Skeletal muscle tissue (tissue), 4 donors: ENCODE measurements around the gene CNTLN. TPM values are rescaled to one million over a fixed set of nuclear protein-coding genes. Genes with fewer than 3 reads are reported as not detected.
"Not testable (repeated sequence)": the region's sequence is repeated elsewhere in the genome, so short reads cannot be mapped to it uniquely, and the experiment has no call there.

Experiments used
- H3K27ac ChIP-seq: one replicate; pipeline ENCODE4 v1.7.0; 2013; ENCODE audit warnings: mild to moderate bottlenecking, low read depth, low read length, inconsistent platforms
- H3K27me3 ChIP-seq, 3 donors: one replicate each; pipeline ENCODE4 v1.7.0; 2013; ENCODE audit warnings: low read length in 3 of 3; ENCODE audit not compliant: control insufficient read depth in 3 of 3, insufficient read depth in 3 of 3
- H3K36me3 ChIP-seq, 3 donors: one replicate each; pipeline ENCODE4 v1.7.0; 2013; ENCODE audit warnings: low read length in 3 of 3; ENCODE audit not compliant: control insufficient read depth in 3 of 3, insufficient read depth in 3 of 3
- H3K4me1 ChIP-seq, 3 donors: one replicate each; pipeline ENCODE4 v1.7.0; 2013; ENCODE audit warnings: low read length in 3 of 3, mild to moderate bottlenecking in 3 of 3; ENCODE audit not compliant: control insufficient read depth in 3 of 3, insufficient read depth in 3 of 3
- H3K4me3 ChIP-seq, 3 donors: one replicate each; pipeline ENCODE4 v1.7.0; 2013; ENCODE audit warnings: low read length in 3 of 3
- H3K9ac ChIP-seq, 3 donors: one replicate each; pipeline ENCODE4 v1.7.0; 2013; ENCODE audit warnings: low read length in 3 of 3, mild to moderate bottlenecking in 3 of 3, moderate library complexity in 2 of 3, low read depth in 1 of 3
- H3K9me3 ChIP-seq, 3 donors: one replicate each; pipeline ENCODE4 v1.7.0; 2013; ENCODE audit warnings: low read length in 3 of 3; ENCODE audit not compliant: control insufficient read depth in 3 of 3
- total RNA-seq: library from RNA; depleted of rRNA; stranded (reverse); fragments of >200 nt; gene quantifications from one replicate; pipeline ENCODE4 v1.2.3, GENCODE V29; 2014
- donor health status: Osteomylitis.

CNTLN gene
- total RNA-seq, 1 donor from 2014 or later, result 9.4 TPM

- H3K9ac ChIP-seq, result no peak overlapping the region
- H3K27me3 ChIP-seq, result no peaks in the 10 kb centered on the region
- peaks cover 0 to 2% (median 0%) of the 10 kb centered on the region in 3 donors for H3K9me3 ChIP-seq
- no peak overlapping the region for H3K4me3 ChIP-seq
- no peaks in the 10 kb centered on the region for H3K36me3 ChIP-seq
- no peaks in the 10 kb centered on the region for H3K4me1 ChIP-seq
- H3K27ac ChIP-seq, result no peak overlapping the region
Measured at GRCh38 chr9:17171309-17172094, 36.7 kb downstream of the CNTLN start.

- H3K9me3 ChIP-seq, H3K27ac ChIP-seq, H3K36me3 ChIP-seq, H3K4me3 ChIP-seq, H3K9ac ChIP-seq, H3K4me1 ChIP-seq, H3K27me3 ChIP-seq: not testable (repeated sequence)
Measured at GRCh38 chr9:17177496-17177895, 42.7 kb downstream of the CNTLN start.

- Histone ChIP-seq H3K9me3 (no peaks in the 10 kb centered on the region), H3K36me3 (no peaks in the 10 kb centered on the region), H3K27me3 (no peaks in the 10 kb centered on the region), H3K4me3 (no peak overlapping the region), H3K4me1 (no peaks in the 10 kb centered on the region), H3K9ac (no peak overlapping the region), H3K27ac (no peak overlapping the region)
Measured at GRCh38 chr9:17185481-17186029, 50.7 kb downstream of the CNTLN start.

GRCh38 chr9:17191082-17191481 lies 56.2 kb downstream of the CNTLN start:
- H3K27me3 ChIP-seq, result no peaks in the 10 kb centered on the region
- H3K4me3 ChIP-seq, result no peak overlapping the region
- H3K36me3 ChIP-seq, result no peaks in the 10 kb centered on the region
- no peak overlapping the region for H3K27ac ChIP-seq
- no peaks in the 10 kb centered on the region for H3K9me3 ChIP-seq
- H3K4me1 ChIP-seq, result no peaks in the 10 kb centered on the region
- H3K9ac ChIP-seq, result no peak overlapping the region

- Histone ChIP-seq H3K4me1 (no peaks in the 10 kb centered on the region), H3K9me3 (no peaks in the 10 kb centered on the region), H3K9ac (no peak overlapping the region), H3K36me3 (no peaks in the 10 kb centered on the region), H3K4me3 (no peak overlapping the region), H3K27ac (no peak overlapping the region), H3K27me3 (no peaks in the 10 kb centered on the region)
Measured at GRCh38 chr9:17204611-17205152, 69.8 kb downstream of the CNTLN start.

GRCh38 chr9:17216011-17216410 lies 81.2 kb downstream of the CNTLN start:
- Histone ChIP-seq H3K4me3 (no peak overlapping the region), H3K36me3 (no peaks in the 10 kb centered on the region), H3K9ac (no peak overlapping the region), H3K9me3 (no peaks in the 10 kb centered on the region), H3K27me3 (no peaks in the 10 kb centered on the region), H3K4me1 (no peaks in the 10 kb centered on the region), H3K27ac (no peak overlapping the region)

GRCh38 chr9:17216646-17217045 lies 81.8 kb downstream of the CNTLN start:
- H3K4me3 ChIP-seq, result no peak overlapping the region
- no peak overlapping the region for H3K9ac ChIP-seq
- H3K4me1 ChIP-seq, result no peaks in the 10 kb centered on the region
- H3K27ac ChIP-seq, result no peak overlapping the region
- no peaks in the 10 kb centered on the region for H3K9me3 ChIP-seq
- H3K36me3 ChIP-seq, result no peaks in the 10 kb centered on the region
- no peaks in the 10 kb centered on the region for H3K27me3 ChIP-seq

- Histone ChIP-seq H3K27ac (no peak overlapping the region), H3K36me3 (no peaks in the 10 kb centered on the region), H3K27me3 (no peaks in the 10 kb centered on the region), H3K9ac (no peak overlapping the region), H3K4me3 (no peak overlapping the region), H3K9me3 (no peaks in the 10 kb centered on the region), H3K4me1 (no peaks in the 10 kb centered on the region)
Measured at GRCh38 chr9:17217272-17217671, 82.4 kb downstream of the CNTLN start.

GRCh38 chr9:17219261-17219660 lies 84.4 kb downstream of the CNTLN start:
- H3K27ac ChIP-seq, result no peak overlapping the region
- no peaks in the 10 kb centered on the region for H3K4me1 ChIP-seq
- H3K4me3 ChIP-seq, result no peak overlapping the region
- H3K27me3 ChIP-seq, result no peaks in the 10 kb centered on the region
- H3K36me3 ChIP-seq, result no peaks in the 10 kb centered on the region
- no peaks in the 10 kb centered on the region for H3K9me3 ChIP-seq
- no peak overlapping the region for H3K9ac ChIP-seq

GRCh38 chr9:17222932-17223331 lies 88.1 kb downstream of the CNTLN start:
- no peaks in the 10 kb centered on the region for H3K4me1 ChIP-seq

More at GRCh38 chr9:17222932-17223331, 88.1 kb downstream of the CNTLN start:
- Histone ChIP-seq H3K9me3 (no peaks in the 10 kb centered on the region), H3K36me3 (no peaks in the 10 kb centered on the region), H3K27me3 (no peaks in the 10 kb centered on the region), H3K9ac (no peak overlapping the region), H3K27ac (no peak overlapping the region), H3K4me3 (no peak overlapping the region)
